ENCODE results near the gene SLC25A40.
"Not testable (repeated sequence)": the region's sequence is repeated elsewhere in the genome, so short reads cannot be mapped to it uniquely, and the experiment has no call there.

SLC25A40 gene

GRCh38 chr7:87873328-87873727, 2.8 kb downstream of the SLC25A40 start:
- DNase-seq (ENCODE audit: low read depth in 2 of 2, low spot score in 1 of 2) = not testable (repeated sequence)

DNA sequence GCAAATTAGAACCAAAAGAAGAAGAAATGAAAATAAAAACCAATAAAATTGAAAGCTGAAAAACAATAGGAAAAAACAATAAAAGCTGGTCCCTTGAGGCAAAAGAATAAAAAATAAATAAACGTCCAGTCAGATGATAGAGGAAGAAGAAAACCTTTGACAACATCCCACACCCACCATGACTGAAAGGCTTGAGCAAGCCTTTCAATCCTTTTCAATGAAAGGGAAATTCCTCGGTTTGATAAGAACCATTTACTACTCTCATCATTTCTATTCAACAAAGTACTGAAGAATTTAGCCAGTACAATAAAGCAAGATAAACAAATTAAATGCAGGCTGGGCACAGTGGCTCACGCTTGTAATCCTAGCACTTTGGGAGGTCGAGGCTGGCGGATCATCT, 3.8 kb downstream of the SLC25A40 start:
- no peak for DNase-seq (ENCODE audit: low read depth in 2 of 2, low spot score in 1 of 2)

DNA sequence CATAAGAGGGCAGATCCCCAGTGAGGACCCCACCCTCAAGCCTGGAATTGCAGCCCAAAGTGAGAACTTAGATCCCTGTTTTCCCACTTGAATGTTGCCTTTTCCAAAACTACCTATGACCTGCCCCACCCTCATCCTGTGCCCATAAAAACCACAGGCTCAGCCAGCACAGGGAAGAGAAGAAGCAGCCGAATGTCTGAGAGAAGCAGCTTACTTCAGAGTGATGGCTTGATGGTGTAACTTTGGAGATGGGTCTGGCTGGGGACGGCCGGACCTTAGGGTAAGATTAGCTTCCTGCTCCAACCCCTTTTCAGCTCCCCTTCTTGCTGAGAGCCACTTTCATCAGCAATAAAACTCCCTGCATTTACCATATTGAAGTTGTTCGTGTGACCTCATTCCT, 5.7 kb downstream of the SLC25A40 start:
- no peak for DNase-seq (ENCODE audit: low read depth in 2 of 2, low spot score in 1 of 2)

GRCh38 chr7:87866533-87866932, 9.6 kb downstream of the SLC25A40 start:
- not testable (repeated sequence) for DNase-seq (ENCODE audit: low read depth in 2 of 2, low spot score in 1 of 2)

- no peak for DNase-seq (ENCODE audit: low read depth in 2 of 2, low spot score in 1 of 2)
These were observed 10.1 kb downstream of the SLC25A40 start for GRCh38 chr7:87866089-87866488.

DNA sequence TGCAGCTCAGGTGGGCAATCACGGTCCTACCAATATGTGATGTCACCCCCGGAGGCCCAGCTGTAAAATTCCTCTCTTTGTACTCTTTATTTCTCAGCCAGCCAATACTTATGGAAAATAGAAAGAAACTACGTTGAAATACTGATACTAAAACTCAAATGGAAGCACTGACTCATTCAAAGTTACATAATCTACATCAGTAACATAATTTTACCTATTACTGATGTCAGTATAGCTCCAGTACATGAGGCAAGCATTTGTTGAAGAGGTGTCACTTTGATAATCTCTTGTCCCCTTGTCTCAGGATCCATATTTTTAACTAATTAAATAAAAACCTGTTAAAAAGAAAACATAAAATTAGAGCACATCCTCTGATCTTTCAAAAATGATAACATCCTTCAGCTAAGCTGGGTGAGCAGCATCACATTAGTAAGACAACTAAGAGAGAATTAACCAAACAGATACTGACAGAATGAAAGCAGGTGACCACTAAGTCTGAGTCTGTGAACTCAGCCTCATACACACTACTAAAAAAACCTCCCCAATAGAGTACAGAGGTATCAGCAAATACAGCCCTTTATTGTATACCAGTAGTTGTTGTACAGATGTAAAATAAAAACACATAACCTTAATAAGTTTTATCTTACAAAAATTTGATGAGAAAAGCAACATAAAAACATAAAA, 17.6 kb downstream of the SLC25A40 start:
- DNase-seq (ENCODE audit: low read depth in 2 of 2, low spot score in 1 of 2) = no peak

DNA sequence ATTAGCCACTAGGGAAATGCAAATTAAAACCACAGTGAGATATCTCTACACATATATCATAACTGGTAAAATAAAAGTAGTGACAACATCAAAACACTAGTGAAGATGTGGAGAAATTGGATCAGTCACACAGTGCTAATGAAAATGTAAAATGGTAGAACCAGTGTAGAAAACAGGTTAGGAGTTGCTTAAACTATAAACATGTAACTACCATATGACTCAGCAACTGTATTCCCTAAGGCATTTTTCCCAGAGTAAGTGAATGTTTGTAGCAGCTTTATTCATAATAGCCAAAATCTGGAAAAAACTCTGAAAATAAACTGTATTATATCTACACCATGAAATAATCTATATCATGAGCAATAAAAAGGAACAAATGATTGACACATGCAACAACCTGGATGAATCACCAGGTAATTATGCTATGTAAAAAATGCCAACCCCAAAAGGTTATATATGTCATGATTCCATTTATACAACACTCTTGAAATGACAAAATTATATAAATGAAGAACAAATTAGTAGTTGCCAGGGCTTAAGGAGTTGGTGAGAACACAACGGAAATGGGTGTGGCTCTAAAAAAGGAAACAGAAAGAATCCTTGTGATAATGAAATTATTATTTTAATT, 22.8 kb downstream of the SLC25A40 start:
- no peak for DNase-seq (ENCODE audit: low read depth in 2 of 2, low spot score in 1 of 2)

DNA sequence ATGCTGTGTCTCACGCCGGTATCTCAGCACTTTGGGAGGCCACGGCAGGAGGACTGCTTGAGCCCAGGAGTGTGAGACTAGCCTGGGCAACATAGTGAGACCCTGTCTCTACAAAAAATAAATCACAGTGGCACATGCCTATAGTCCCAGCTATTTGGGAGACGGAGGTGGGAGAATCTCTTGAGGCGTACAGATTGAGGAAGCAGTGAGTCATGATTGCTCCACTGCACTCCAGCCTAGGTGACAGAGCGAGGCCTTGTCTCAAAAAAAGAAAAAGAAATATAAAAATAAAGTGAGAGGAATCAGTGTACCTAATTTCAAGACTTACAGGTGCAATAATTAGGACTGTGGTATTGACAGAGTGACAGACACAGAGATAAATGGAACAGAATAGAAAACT, 23.9 kb downstream of the SLC25A40 start:
- DNase-seq (ENCODE audit: low read depth in 2 of 2, low spot score in 1 of 2) = no peak

DNA sequence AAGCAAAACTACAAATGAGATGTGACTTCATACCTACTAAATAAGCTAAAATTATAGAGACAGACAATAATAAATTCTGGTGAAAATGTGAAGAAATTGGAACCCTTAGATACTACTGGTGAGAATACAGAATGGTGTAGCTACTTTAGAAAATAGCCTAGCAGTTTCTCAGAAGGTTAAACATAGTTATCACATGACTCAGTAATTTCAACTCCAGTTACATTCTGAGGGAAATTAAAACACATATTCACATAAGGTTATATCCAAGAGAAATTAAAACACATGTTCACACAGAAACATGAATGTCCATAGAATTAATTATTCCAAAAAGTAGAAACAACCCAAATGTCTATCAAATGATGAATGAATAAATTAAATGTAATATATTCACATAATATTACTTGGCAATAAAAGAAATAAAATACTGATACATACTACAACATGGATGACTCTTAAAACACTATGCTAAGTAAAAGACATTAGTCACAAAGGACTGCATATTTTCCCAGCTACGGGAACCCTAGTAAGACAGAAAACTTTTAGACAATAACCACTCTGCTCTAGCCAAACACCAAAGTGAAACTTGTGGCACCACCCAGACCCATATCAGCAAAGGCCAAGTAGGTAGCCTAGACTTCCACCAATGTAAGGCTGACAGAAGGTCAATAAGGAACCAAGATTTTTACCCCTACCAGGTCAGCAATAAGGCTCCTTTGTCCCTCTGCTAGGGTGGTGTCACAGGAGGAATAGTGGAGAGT, 25.1 kb downstream of the SLC25A40 start:
- DNase-seq (ENCODE audit: low read depth in 2 of 2, low spot score in 1 of 2) = no peak

DNA sequence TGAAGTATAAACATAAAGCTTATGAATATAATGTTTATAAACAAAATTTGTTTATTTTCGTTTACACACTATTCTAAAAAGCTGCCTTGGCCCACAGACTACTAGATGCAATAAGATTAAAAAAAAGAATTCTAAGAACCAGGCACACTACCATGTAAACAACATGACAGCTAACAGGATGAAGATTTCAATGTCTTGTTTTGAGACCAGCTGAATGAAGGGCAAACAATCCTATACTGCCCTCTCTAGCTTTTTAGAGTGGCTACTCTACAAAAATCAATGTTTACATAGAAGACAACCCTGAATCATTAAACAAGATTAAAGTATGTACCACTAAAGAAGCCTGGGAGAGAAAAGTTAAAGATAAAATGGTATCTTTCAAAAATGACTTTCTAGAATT, 38.6 kb downstream of the SLC25A40 start:
- DNase-seq (ENCODE audit: low read depth in 2 of 2, low spot score in 1 of 2) = no peak

DNA sequence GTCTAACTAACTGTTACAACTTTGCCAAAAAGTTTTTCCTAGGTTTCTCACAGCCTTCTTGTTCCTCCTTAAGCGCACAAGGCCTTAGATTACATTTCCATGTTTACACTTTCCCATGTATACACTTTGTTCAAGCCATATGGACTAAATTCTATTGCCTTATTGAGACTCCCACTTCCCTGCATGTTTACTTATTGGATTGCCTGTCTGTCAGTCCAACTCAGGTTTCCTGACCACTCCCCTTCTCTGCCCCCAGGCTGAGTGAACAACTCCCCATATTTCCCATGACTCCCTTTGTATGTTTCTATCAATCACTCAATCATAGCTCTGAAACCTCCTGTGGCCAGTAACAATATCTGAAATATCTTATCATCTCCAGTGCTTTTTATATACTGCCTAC, 43.0 kb downstream of the SLC25A40 start:
- no peak for DNase-seq (ENCODE audit: low read depth in 2 of 2, low spot score in 1 of 2)

GRCh38 chr7:87831097-87831496, 45.1 kb downstream of the SLC25A40 start:
- no peak for DNase-seq (ENCODE audit: low read depth in 2 of 2, low spot score in 1 of 2)

GRCh38 chr7:87828383-87828782, 47.8 kb downstream of the SLC25A40 start:
- not testable (repeated sequence) for DNase-seq (ENCODE audit: low read depth in 2 of 2, low spot score in 1 of 2)

DNA sequence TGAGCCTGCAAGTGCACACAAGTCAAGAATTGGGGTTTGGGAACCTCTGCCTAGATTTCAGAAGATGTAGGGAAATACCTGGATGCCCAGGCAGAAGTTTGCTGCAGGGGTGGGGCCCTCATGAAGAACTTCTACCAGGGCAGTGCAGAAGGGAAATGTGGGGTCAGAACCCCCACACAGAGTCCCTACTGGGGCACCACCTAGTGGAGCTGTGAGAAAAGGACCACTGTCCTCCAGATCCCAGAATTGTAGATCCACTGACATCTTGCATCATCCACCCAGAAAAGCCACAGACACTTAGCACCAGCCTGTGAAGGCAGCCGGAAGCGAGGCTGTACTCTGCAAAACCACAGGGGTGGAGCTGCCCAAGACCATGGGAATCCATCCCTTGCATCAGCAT, 50.8 kb downstream of the SLC25A40 start:
- not testable (repeated sequence) for DNase-seq (ENCODE audit: low read depth in 2 of 2, low spot score in 1 of 2)

DNA sequence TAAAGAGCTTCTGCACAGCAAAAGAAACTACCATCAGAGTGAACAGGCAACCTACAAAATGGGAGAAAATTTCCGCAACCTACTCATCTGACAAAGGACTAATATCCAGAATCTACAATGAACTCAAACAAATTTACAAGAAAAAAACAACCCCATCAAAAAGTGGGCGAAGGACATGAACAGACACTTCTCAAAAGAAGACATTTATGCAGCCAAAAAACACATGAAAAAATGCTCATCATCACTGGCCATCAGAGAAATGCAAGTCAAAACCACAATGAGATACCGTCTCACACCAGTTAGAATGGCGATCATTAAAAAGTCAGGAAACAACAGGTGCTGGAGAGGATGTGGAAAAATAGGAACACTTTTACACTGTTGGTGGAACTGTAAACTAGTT, 54.1 kb downstream of the SLC25A40 start:
- not testable (repeated sequence) for DNase-seq (ENCODE audit: low read depth in 2 of 2, low spot score in 1 of 2)

DNA sequence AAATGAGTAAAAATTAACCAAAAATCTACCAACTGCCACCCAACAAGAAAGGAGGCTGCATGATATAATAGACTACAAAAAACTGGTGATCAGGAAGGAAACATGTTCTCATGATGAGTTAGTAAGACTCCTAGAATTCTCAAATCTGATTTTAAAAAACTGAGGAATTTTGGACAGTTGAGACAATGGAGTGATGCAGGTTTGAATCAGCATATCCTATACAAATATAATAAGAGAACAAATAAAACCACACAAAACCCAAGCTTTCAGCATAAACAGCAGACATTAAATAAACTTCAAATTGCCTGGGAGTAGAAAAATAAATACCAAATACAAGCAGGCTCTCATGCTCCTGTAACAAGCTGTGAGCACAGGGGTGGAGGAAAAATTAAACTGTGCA, 57.8 kb downstream of the SLC25A40 start:
- no peak for DNase-seq (ENCODE audit: low read depth in 2 of 2, low spot score in 1 of 2)

- no peak for DNase-seq (ENCODE audit: low read depth in 2 of 2, low spot score in 1 of 2)
These were observed 59.8 kb downstream of the SLC25A40 start for GRCh38 chr7:87816389-87816788.

DNA sequence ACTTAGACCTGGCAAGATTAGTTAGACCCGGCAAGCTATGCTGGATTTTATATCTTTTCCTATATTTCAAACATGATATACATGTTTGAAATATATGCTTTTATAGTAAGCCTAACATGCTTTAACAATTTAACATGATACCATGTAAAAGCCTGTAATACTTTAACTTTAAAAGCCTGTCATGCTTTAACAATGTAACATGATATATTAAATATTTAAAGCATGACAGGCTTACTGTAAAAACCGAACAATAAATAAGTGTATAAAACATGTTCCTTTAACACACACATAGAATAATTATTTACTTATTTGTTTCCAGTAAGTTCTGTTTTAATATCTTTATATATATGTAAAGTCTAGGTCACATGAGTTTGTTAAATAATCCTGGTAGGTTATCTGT, 65.4 kb downstream of the SLC25A40 start:
- no peak for DNase-seq (ENCODE audit: low read depth in 2 of 2, low spot score in 1 of 2)

- no peak for DNase-seq (ENCODE audit: low read depth in 2 of 2, low spot score in 1 of 2)
These were observed 66.0 kb downstream of the SLC25A40 start for GRCh38 chr7:87810130-87810529.

DNA sequence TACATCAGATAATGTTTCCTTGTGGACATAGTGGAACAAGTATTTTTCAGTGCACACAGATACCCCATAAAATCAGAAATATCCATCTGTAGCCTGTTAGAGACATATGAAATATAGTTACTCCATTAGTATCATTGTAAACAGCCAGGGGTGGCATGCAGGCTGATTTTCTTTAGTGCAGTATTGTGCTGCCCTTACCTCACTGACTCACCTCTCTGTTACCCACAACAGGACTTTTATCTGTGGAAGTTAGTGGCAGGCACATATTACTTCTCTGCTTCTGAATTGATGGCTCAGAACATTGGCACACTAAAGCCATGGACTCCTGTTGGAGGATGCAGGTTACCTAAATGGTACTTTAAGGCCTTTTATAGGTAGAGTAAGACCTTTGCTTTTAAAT, 70.0 kb downstream of the SLC25A40 start:
- DNase-seq (ENCODE audit: low read depth in 2 of 2, low spot score in 1 of 2) = no peak

- no peak for DNase-seq (ENCODE audit: low read depth in 2 of 2, low spot score in 1 of 2)
These were observed 78.3 kb downstream of the SLC25A40 start for GRCh38 chr7:87797798-87798403.

GRCh38 chr7:87797395-87797794, 78.8 kb downstream of the SLC25A40 start:
- DNase-seq (ENCODE audit: low read depth in 2 of 2, low spot score in 1 of 2) = no peak
